Breast epithelium (tissue), 3 donors: ENCODE results near the gene TXLNG.

Experiments used
- CTCF ChIP-seq, 3 donors: fragments of 450-650 bp; IDR thresholded peaks; one replicate each; pipeline ENCODE4 v1.5.1; 2016 to 2017; ENCODE audit warnings: antibody characterized with exemption in 3 of 3, mild to moderate bottlenecking in 3 of 3, moderate library complexity in 3 of 3
- POLR2A ChIP-seq: fragments of 450-650 bp; IDR thresholded peaks from one replicate; pipeline ENCODE4 v1.6.1; 2016; ENCODE audit warnings: antibody characterized with exemption, mild to moderate bottlenecking, moderate library complexity

- TF ChIP-seq CTCF (IDR thresholded peaks at IDR 0.05) (no peak), POLR2A (no peak)
Observed at GRCh38 chrX:16748425-16748824, 37.8 kb upstream of the TXLNG start.
